ENCODE results near the gene DNAJC28. TPM values are rescaled to one million over a fixed set of nuclear protein-coding genes. Genes with fewer than 3 reads are reported as not detected.

Gene DNAJC28
- polyA plus RNA-seq, 1 donor, result 2.9 TPM

Other genes with a start within 250 kb of the DNAJC28 start
- 16.4 TPM for gene IL10RB, start 225.3 kb downstream of the DNAJC28 start, polyA plus RNA-seq (ENCODE audit: insufficient read length)
- 20.9 TPM for gene IFNAR1, start 166.7 kb downstream of the DNAJC28 start, polyA plus RNA-seq (ENCODE audit: insufficient read length)
- gene IFNGR2, start 88.3 kb downstream of the DNAJC28 start, polyA plus RNA-seq (ENCODE audit: insufficient read length), result 53.2 TPM
- gene TMEM50B, start 11.7 kb downstream of the DNAJC28 start, polyA plus RNA-seq (ENCODE audit: insufficient read length), result 18.2 TPM
- gene GART, start 50.4 kb upstream of the DNAJC28 start, polyA plus RNA-seq (ENCODE audit: insufficient read length), result 51.3 TPM
- gene SON, start 51.3 kb upstream of the DNAJC28 start, polyA plus RNA-seq (ENCODE audit: insufficient read length), result 209 TPM
- 22.9 TPM for gene DONSON, start 97.0 kb upstream of the DNAJC28 start, polyA plus RNA-seq (ENCODE audit: insufficient read length)
- 28.8 TPM for gene CRYZL1, start 150.0 kb upstream of the DNAJC28 start, polyA plus RNA-seq (ENCODE audit: insufficient read length)
- 32.7 TPM for gene ITSN1, start 150.8 kb upstream of the DNAJC28 start, polyA plus RNA-seq (ENCODE audit: insufficient read length)